GM12891 (cell line): Measurements from ENCODE around the gene LTBP1.

ENCODE experiments used
- DNase-seq: peaks from one replicate; pipeline ENCODE4 v3.0.0; 2011; ENCODE audit warnings: low spot score; ENCODE audit not compliant: insufficient read length
- FAIRE-seq: peaks from 2 replicates; lab custom pipeline; 2011; peaks lifted over from hg19 to GRCh38; lab: Jason Lieb, UNC
- PAX5 ChIP-seq: IDR thresholded peaks from 2 replicates; pipeline ENCODE4 v1.6.1; 2011; ENCODE audit warnings: low read length, moderate library complexity, mild to moderate bottlenecking; ENCODE audit not compliant: insufficient read depth, severe bottlenecking
- POLR2A ChIP-seq: IDR thresholded peaks from 2 replicates; pipeline ENCODE4 v1.6.1; 2011; ENCODE audit warnings: low read depth, low read length, control low read depth
- POLR2AphosphoS5 ChIP-seq: IDR thresholded peaks from 2 replicates; pipeline ENCODE4 v1.6.1; 2011; ENCODE audit warnings: low read depth, low read length, control low read depth
- POU2F2 ChIP-seq: IDR thresholded peaks from 2 replicates; pipeline ENCODE4 v1.6.1; 2011; ENCODE audit warnings: low read depth, mild to moderate bottlenecking, control low read depth, low read length, moderate library complexity
- SPI1 ChIP-seq: IDR thresholded peaks from 2 replicates; pipeline ENCODE4 v1.6.1; 2011; ENCODE audit warnings: low read depth, low read length, control low read depth
- TAF1 ChIP-seq: IDR thresholded peaks from 2 replicates; pipeline ENCODE4 v1.6.1; 2011; ENCODE audit warnings: low read depth, low read length, control low read depth

The LTBP1 gene

DNA sequence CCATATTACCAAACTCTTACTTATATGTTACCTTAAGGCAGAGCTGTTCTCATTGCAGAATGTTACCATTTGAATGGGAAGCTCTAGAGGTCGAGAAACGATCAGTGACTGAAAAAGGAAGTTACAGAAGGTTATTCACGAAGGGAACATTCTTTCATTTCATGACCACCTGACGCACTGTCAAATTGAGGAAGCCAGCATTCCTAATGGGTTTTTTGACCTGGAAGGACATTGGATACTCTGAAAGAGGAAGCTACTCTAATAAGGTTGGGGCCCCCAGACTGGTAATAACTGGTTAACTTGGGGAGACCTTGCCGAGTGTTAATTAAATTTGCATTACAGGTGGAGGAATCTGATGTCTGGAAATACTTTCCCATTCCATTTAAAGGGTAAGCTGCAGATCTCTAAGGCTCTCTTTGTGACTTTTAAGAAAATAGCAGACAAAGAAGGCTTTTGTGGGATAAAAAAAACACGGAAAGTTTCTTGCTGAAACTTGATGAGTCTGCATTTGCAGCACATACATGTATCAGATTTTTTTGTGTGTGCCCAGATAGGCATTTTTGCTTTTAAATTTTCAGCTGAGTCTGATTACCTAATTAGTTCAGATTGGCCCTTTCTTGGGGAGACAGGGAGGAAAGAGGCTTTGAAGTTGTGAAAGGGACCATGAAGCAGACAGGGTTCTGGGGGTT is 137.1 kb downstream of the LTBP1 start:
- no peak for FAIRE-seq
- TF ChIP-seq POLR2AphosphoS5 (no peak), PAX5 (no peak), TAF1 (no peak), SPI1 (0 out of 2 replicates have a peak, but pooled peaks have one; percentile 23), POLR2A (no peak), POU2F2 (no peak)
- no peak for DNase-seq

- TF ChIP-seq SPI1 (no peak), POU2F2 (no peak)
- DNase-seq (no peak), FAIRE-seq (no peak)
Observed at GRCh38 chr2:33084433-33084832, 137.7 kb downstream of the LTBP1 start.

DNA sequence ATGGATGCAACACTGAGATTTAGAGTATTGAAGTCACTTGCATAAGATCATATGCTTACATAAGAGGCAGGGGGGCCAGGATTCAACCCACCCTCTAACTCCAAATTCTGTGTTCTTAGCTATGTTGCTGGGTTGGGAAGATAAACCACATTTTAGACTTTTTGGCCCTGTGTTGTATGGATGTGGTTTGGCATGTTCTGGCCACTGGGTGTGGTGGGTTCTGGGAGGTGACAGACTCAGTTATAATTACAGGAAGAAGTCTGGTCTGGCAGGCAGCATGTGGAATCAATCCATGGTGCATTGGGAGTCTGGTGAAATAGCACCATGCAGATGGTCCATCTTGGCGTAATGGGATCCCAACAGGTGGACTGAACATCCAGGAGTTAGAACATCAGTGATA is 138.9 kb downstream of the LTBP1 start:
- no peak for FAIRE-seq

DNA sequence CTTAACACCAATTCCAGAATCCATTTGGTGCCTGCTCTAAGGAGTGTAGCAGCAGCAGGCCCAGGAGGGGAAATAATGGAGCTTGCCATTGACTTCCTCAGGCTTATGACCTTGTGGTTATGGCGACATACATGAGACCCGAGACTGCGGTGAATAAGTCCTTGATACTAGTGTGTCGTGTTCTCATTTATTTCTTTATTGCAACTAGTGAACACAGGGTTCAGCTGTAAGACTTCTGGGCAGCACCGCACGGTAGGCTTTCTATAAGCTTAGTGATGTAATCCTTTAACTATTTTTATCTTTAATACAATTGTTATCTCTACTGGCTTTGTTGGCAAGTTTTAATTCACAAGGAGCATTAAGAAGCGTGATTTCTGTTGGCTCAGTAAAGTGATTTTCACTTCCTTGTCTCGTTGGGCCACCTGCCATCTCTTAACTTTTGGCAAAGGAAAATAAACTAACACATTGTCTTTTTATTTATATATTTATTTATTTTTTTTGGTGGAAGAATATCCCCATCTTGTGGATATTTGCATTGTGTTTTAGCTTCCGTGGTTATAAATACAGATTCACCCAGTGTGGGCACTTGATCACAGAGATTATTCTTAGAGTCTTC is 139.8 kb downstream of the LTBP1 start:
- TF ChIP-seq POLR2AphosphoS5 (no peak), SPI1 (no peak), POLR2A (no peak), POU2F2 (no peak), TAF1 (no peak), PAX5 (no peak)
- DNase-seq (no peak), FAIRE-seq (no peak)

More for the DNA sequence above, 138.9 kb downstream of the LTBP1 start:
- TF ChIP-seq SPI1 (no peak), POLR2AphosphoS5 (no peak), POU2F2 (no peak), TAF1 (no peak), POLR2A (no peak), PAX5 (no peak)
- no peak for DNase-seq

GRCh38 chr2:33090553-33091134 is 143.9 kb downstream of the LTBP1 start:
- no peak for DNase-seq
- TF ChIP-seq POU2F2 (no peak), POLR2A (no peak), SPI1 (no peak), PAX5 (no peak), POLR2AphosphoS5 (no peak), TAF1 (no peak)
- FAIRE-seq: no peak

- FAIRE-seq (no peak), DNase-seq (no peak)
- no peak for TF ChIP-seq POLR2A
- no peak for TF ChIP-seq POU2F2
- TF ChIP-seq SPI1: no peak
- no peak for TF ChIP-seq TAF1
- no peak for TF ChIP-seq PAX5
- no peak for TF ChIP-seq POLR2AphosphoS5
Observed at GRCh38 chr2:33091541-33092123, 144.9 kb downstream of the LTBP1 start.

DNA sequence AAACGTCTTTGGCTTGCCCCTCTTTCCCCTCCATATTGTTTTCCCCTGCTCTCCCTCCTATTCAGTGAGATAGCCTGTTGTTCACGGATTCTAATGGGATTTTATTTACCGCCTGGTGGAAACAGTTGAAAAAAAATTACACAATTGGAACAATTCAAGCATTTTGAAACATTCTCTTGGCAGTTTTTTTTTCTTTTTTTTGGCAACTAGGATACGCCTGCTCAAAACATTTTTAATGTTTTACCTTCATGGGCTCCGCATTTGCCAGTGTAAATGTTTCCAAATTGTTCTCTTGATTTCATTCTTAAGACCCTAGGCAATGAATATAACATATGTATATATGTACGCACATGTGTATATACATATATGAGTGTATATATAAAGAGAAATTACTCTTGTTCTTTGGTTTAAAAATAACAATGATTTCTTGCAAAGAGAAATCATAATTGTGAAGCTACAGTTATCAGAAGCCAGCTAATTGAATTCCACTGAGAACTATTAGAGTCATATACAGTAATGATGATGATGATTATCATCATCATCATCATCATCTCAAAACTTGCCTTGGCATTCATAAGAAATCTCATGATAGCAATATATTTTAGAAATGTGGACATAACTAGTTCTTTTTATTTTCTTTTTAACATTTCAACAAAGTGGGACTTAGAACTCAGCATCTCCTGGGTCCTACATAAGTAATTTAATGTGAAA is 146.7 kb downstream of the LTBP1 start:
- no peak for TF ChIP-seq SPI1
- TF ChIP-seq POLR2AphosphoS5: no peak
- TF ChIP-seq POLR2A: no peak
- no peak for TF ChIP-seq TAF1
- TF ChIP-seq POU2F2: no peak
- no peak for TF ChIP-seq PAX5
- FAIRE-seq (no peak), DNase-seq (no peak)

GRCh38 chr2:33094303-33094702 is 147.6 kb downstream of the LTBP1 start:
- DNase-seq: no peak
- FAIRE-seq: no peak
- TF ChIP-seq POLR2A (no peak), TAF1 (no peak), POU2F2 (no peak), SPI1 (no peak), POLR2AphosphoS5 (no peak), PAX5 (no peak)

GRCh38 chr2:33099989-33100388 is 153.2 kb downstream of the LTBP1 start:
- DNase-seq: no peak
- TF ChIP-seq POU2F2: no peak
- TF ChIP-seq POLR2AphosphoS5: no peak
- TF ChIP-seq POLR2A: no peak
- no peak for TF ChIP-seq SPI1
- TF ChIP-seq TAF1: no peak
- no peak for TF ChIP-seq PAX5
- FAIRE-seq: no peak

DNA sequence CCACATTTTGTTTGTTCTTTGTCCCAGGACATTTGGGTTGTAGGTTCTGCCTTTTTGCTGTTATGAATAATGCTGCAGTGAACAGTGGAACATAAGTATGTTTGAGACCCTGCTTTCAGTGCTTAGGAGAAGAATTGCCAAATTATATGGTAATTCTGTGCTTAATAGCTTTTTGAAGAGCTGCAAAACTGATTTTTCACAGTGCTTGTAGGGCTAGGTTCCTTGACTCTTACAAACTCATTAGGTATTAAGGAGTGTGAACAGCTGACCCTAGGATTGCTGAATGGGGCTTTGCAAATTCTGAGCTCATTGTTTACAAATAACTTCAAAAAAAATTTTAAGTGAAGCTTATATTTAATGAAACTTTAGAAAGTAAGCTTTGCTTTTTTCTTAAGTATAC is 154.2 kb downstream of the LTBP1 start:
- TF ChIP-seq POLR2A (no peak), PAX5 (no peak), TAF1 (no peak), SPI1 (no peak), POU2F2 (no peak), POLR2AphosphoS5 (no peak)
- DNase-seq: no peak
- no peak for FAIRE-seq
